H1 (cell line): ENCODE data around the gene HSD17B4. TPM values are rescaled to one million over a fixed set of nuclear protein-coding genes. Genes with fewer than 3 reads are reported as not detected.
A peak's percentile ranks its signal among the peaks of the same experiment; 100 is the strongest.

ENCODE experiments used
- CTCF ChIA-PET: fragments of 300-600 bp; sonication (Branson Sonifier 250); formaldehyde crosslinking; loops from one replicate; lab custom pipeline; 2021; ENCODE audit not compliant: partially characterized antibody; lab: Charles Lee
- POLR2A ChIA-PET: fragments of 300-600 bp; sonication (Branson Sonifier 250); formaldehyde crosslinking; loops from one replicate; lab custom pipeline; 2021; ENCODE audit warnings: inconsistent platforms; ENCODE audit not compliant: partially characterized antibody; lab: Charles Lee
- DNase-seq, 2 experiments: peaks; one replicate each; pipeline versions ENCODE4 v3.0.0 to v3.0.0-alpha.2; 2010 to 2022; ENCODE audit warnings: low spot score in 2 of 2, low read depth in 1 of 2, mixed read lengths in 1 of 2
- FAIRE-seq: peaks from 2 replicates; lab custom pipeline; 2011; peaks lifted over from hg19 to GRCh38; lab: Jason Lieb, UNC
- H2AFZ ChIP-seq: 2 replicates; pipeline ENCODE4 v1.8.1; 2012; ENCODE audit warnings: low read length, inconsistent platforms
- H2AK5ac ChIP-seq: 2 replicates; pipeline ENCODE4 v1.6.1; 2013; ENCODE audit warnings: low read depth, low read length
- H2BK120ac ChIP-seq: replicated peaks from 2 replicates; pipeline ENCODE3; 2013; ENCODE audit warnings: low read depth, low read length, inconsistent platforms
- H2BK12ac ChIP-seq: 2 replicates; pipeline ENCODE4 v1.6.1; 2013; ENCODE audit warnings: low read depth, low read length
- H2BK15ac ChIP-seq: 2 replicates; pipeline ENCODE4 v1.6.1; 2013; ENCODE audit warnings: low read length
- H2BK20ac ChIP-seq: 2 replicates; pipeline ENCODE4 v1.6.1; 2013; ENCODE audit warnings: low read length
- H2BK5ac ChIP-seq: 2 replicates; pipeline ENCODE4 v1.6.1; 2013; ENCODE audit warnings: low read depth, low read length
- H3K14ac ChIP-seq: 2 replicates; pipeline ENCODE4 v1.6.1; 2013; ENCODE audit warnings: inconsistent platforms; ENCODE audit not compliant: insufficient read length
- H3K18ac ChIP-seq: 2 replicates; pipeline ENCODE4 v1.6.1; 2013; ENCODE audit warnings: low read length; ENCODE audit errors: extremely low read depth
- H3K23ac ChIP-seq: 2 replicates; pipeline ENCODE4 v1.6.1; 2013; ENCODE audit warnings: inconsistent platforms; ENCODE audit not compliant: insufficient read length
- H3K23me2 ChIP-seq: 2 replicates; pipeline ENCODE4 v1.6.1; 2013; ENCODE audit warnings: low read depth, low read length
- H3K27ac ChIP-seq: 2 replicates; pipeline ENCODE4 v1.6.1; 2011; ENCODE audit warnings: low read depth, low read length, inconsistent platforms
- H3K27me3 ChIP-seq, 4 experiments: replicated peaks in 1 of 4; 1 replicate in 1 of 4; 2 replicates in 3 of 4; pipeline versions ENCODE4 v1.6.1 to v1.8.1; 2011 to 2013; ENCODE audit warnings: low read length in 3 of 4, mild to moderate bottlenecking in 3 of 4, inconsistent platforms in 2 of 4, mixed read lengths in 2 of 4, moderate library complexity in 1 of 4; ENCODE audit not compliant: control insufficient read depth in 3 of 4, insufficient read depth in 3 of 4; ENCODE audit errors: extremely low read depth in 1 of 4
- H3K36me3 ChIP-seq, 4 experiments: 2 replicates each; pipeline versions ENCODE4 v1.6.1 to v1.8.1; 2011 to 2013; ENCODE audit warnings: mild to moderate bottlenecking in 4 of 4, low read length in 3 of 4, moderate library complexity in 2 of 4, control low read depth in 1 of 4, inconsistent platforms in 1 of 4; ENCODE audit not compliant: insufficient read depth in 4 of 4, control insufficient read depth in 2 of 4
- H3K4ac ChIP-seq: replicated peaks from 2 replicates; pipeline ENCODE3; 2013; ENCODE audit warnings: low read length, low read depth, mixed read lengths, inconsistent platforms; ENCODE audit not compliant: insufficient read length
- H3K4me1 ChIP-seq, 4 experiments: replicated peaks in 1 of 4; 1 replicate in 1 of 4; 2 replicates in 3 of 4; pipeline versions ENCODE4 v1.6.1 to v1.8.1; 2011 to 2013; ENCODE audit warnings: low read length in 3 of 4, inconsistent platforms in 2 of 4, mixed read lengths in 1 of 4; ENCODE audit not compliant: insufficient read depth in 4 of 4, control insufficient read depth in 3 of 4
- H3K4me2 ChIP-seq, 2 experiments: 2 replicates each; pipeline versions ENCODE4 v1.6.1 to v1.8.1; 2011 to 2013; ENCODE audit warnings: low read depth in 2 of 2, low read length in 2 of 2, control low read depth in 1 of 2, inconsistent platforms in 1 of 2, mild to moderate bottlenecking in 1 of 2; ENCODE audit not compliant: insufficient read depth in 1 of 2
- H3K4me3 ChIP-seq, 4 experiments: fragments of 200-600, 300-600 bp in 1 of 4; sonication (generic), shearing (Covaris generic), sonication (Bioruptor Twin) in 1 of 4; 2 replicates each; pipeline versions ENCODE4 v1.5.1 to v1.8.1; 2011 to 2016; ENCODE audit warnings: low read length in 4 of 4, low read depth in 3 of 4, control low read depth in 2 of 4, inconsistent platforms in 2 of 4, mild to moderate bottlenecking in 2 of 4, mixed read lengths in 1 of 4, moderate library complexity in 1 of 4; ENCODE audit not compliant: insufficient read depth in 2 of 4; ENCODE audit errors: extremely low read depth in 1 of 4
- H3K56ac ChIP-seq: replicated peaks from 2 replicates; pipeline ENCODE3; 2013; ENCODE audit warnings: low read depth, mild to moderate bottlenecking, mixed read lengths, low read length, inconsistent platforms; ENCODE audit not compliant: insufficient read length
- H3K79me1 ChIP-seq: 2 replicates; pipeline ENCODE4 v1.6.1; 2013; ENCODE audit warnings: low read depth, low read length, control low read depth
- H3K79me2 ChIP-seq, 2 experiments: 2 replicates each; pipeline versions ENCODE4 v1.6.1 to v1.8.1; 2012 to 2013; ENCODE audit warnings: low read length in 2 of 2, mild to moderate bottlenecking in 2 of 2, inconsistent platforms in 1 of 2; ENCODE audit not compliant: insufficient read depth in 2 of 2, control insufficient read depth in 1 of 2
- H3K9ac ChIP-seq, 4 experiments: replicated peaks in 1 of 4; 1 replicate in 1 of 4; 2 replicates in 3 of 4; pipeline versions ENCODE4 v1.6.1 to v1.8.1; 2011 to 2013; ENCODE audit warnings: low read depth in 3 of 4, low read length in 3 of 4, control low read depth in 2 of 4, mild to moderate bottlenecking in 2 of 4, moderate library complexity in 2 of 4, inconsistent platforms in 1 of 4; ENCODE audit errors: extremely low read depth in 1 of 4
- H3K9me3 ChIP-seq, 2 experiments: 2 replicates each; pipeline versions ENCODE4 v1.6.1 to v1.8.1; 2012 to 2013; ENCODE audit warnings: mild to moderate bottlenecking in 2 of 2, moderate library complexity in 2 of 2, control low read depth in 1 of 2, inconsistent platforms in 1 of 2, low read depth in 1 of 2, low read length in 1 of 2, mixed read lengths in 1 of 2; ENCODE audit not compliant: insufficient read depth in 2 of 2
- H4K20me1 ChIP-seq, 2 experiments: replicated peaks in 1 of 2; 2 replicates each; pipeline versions ENCODE3 to v1.8.1; 2011 to 2013; ENCODE audit warnings: inconsistent platforms in 2 of 2, low read length in 2 of 2, mild to moderate bottlenecking in 1 of 2; ENCODE audit not compliant: insufficient read depth in 2 of 2, control insufficient read depth in 1 of 2
- H4K5ac ChIP-seq: 2 replicates; pipeline ENCODE4 v1.6.1; 2013; ENCODE audit warnings: low read length, low read depth, mixed read lengths, inconsistent platforms; ENCODE audit not compliant: insufficient read length
- H4K8ac ChIP-seq: 2 replicates; pipeline ENCODE4 v1.8.0; 2013; ENCODE audit warnings: mild to moderate bottlenecking, moderate library complexity, low read length, inconsistent platforms; ENCODE audit not compliant: insufficient read depth; ENCODE audit errors: extremely low read depth
- H4K91ac ChIP-seq: replicated peaks from 2 replicates; pipeline ENCODE3; 2013; ENCODE audit warnings: low read length, mixed read lengths, inconsistent platforms; ENCODE audit not compliant: insufficient read length
- CBX5 ChIP-seq: fragments of 300-800, 300-1000 bp; sonication (generic); IDR thresholded peaks from 2 replicates; pipeline ENCODE4 v1.7.1; 2016; ENCODE audit warnings: antibody characterized with exemption, low read length, low read depth
- EGR1 ChIP-seq: IDR thresholded peaks from 2 replicates; pipeline ENCODE4 v1.6.1; 2011; ENCODE audit warnings: low read depth, low read length, borderline replicate concordance
- MAX ChIP-seq: IDR thresholded peaks from 2 replicates; pipeline ENCODE4 v1.6.1; 2012; ENCODE audit warnings: inconsistent platforms
- SAP30 ChIP-seq: fragments of 300-600 bp; sonication (generic); IDR thresholded peaks from 2 replicates; pipeline ENCODE4 v1.7.1; 2012; ENCODE audit warnings: low read length, moderate library complexity, mild to moderate bottlenecking, inconsistent platforms; ENCODE audit not compliant: insufficient read depth, insufficient replicate concordance
- TBP ChIP-seq: IDR thresholded peaks from 2 replicates; pipeline ENCODE4 v1.6.1; 2011; ENCODE audit warnings: low read depth, low read length, improper control_type of control experiment
- TEAD4 ChIP-seq: IDR thresholded peaks from 2 replicates; pipeline ENCODE4 v1.6.1; 2012; ENCODE audit warnings: low read depth, low read length, inconsistent platforms, mixed read lengths
- WGBS, 2 experiments: shearing (Covaris generic) in 1 of 2; methylation state at CpG; one replicate each; pipeline versions ENCODE4 v1.1.6 to v1.1.7; 2013 to 2015; ENCODE audit warnings: low lambda C conversion rate in 2 of 2, mixed read lengths in 2 of 2, inconsistent platforms in 1 of 2, low coverage in 1 of 2, missing lambda C conversion rate in 1 of 2; ENCODE audit not compliant: insufficient replicate concordance in 2 of 2, insufficient coverage in 1 of 2, insufficient read length in 1 of 2; ENCODE audit errors: extremely low coverage in 1 of 2, missing lambda C conversion rate in 1 of 2; 5-methylcytosine and 5-hydroxymethylcytosine counted together
- polyA plus RNA-seq, 7 experiments: library from polyadenylated mRNA; depleted of rRNA in 3 of 7; stranded (reverse) in 5 of 7; unstranded in 2 of 7; fragments of >200 nt in 5 of 7; fragments of 200-250 nt in 2 of 7; gene quantifications; 1 replicate in 5 of 7; 2 replicates in 1 of 7; 4 replicates in 1 of 7; pipeline versions ENCODE4 v1.2.1 to v1.2.3, GENCODE V29; 2011 to 2013; ENCODE audit warnings: missing spikeins in 2 of 7, mixed read lengths in 2 of 7
- total RNA-seq: library from RNA; stranded (reverse); fragmentation: NEBNext Ultra II Directional; extraction: Animal tissue kit (Norgen Biotek cat#: 25700); gene quantifications from 2 replicates; pipeline ENCODE4 v1.2.1, GENCODE V29; 2021

HSD17B4 gene
- total and polyA plus RNA-seq, 2 of the 8 experiments (the other 6 are each of a cell fraction or from before 2014, with no cell fraction given) = 305 to 369 TPM

GRCh38 chr5:119445544-119445943, 6.8 kb upstream of the HSD17B4 start:
- no peak overlapping the region for H2AFZ ChIP-seq
- H3K18ac ChIP-seq = no peak overlapping the region
- no peak overlapping the region for H4K91ac ChIP-seq
- H2BK5ac ChIP-seq = no peak overlapping the region
- H2BK120ac ChIP-seq = no peak overlapping the region
- 0 out of 2 replicates have a peak overlapping the region, but pooled peaks have one; percentile 81 for H4K8ac ChIP-seq
- H4K20me1 ChIP-seq = no peaks in the 10 kb centered on the region
- H3K27ac ChIP-seq = no peak overlapping the region
- DNase-seq (peak in 1 of 2 experiments; percentile 72), FAIRE-seq (no peak)
- no peaks in the 10 kb centered on the region for H3K23me2 ChIP-seq
- no peaks in the 10 kb centered on the region; a peak in 2 of 7 replicates for H3K4me1 ChIP-seq
- no peak overlapping the region for H3K56ac ChIP-seq
- no peak overlapping the region for H3K9ac ChIP-seq
- CTCF ChIA-PET = interaction anchor here (0.7 to 4.2 kb wide), 2 partner anchors 11 to 16 kb away, joined by 3 to 13 read pairs; no protein-coding TSS in a partner anchor
- WGBS, 2 experiments = 60% methylated on average over 13 of the region's 13 CpGs; no CpG with 5 or more reads in 1 of the 2 experiments
- POLR2A ChIA-PET = no interaction called here
- TF ChIP-seq TBP (peak; percentile 37; the same call in 1 of the 2 replicates), TEAD4 (peak; percentile 65; the same call in 1 of the 2 replicates), MAX (0 out of 2 replicates have a peak, but pooled peaks have one; percentile 12), EGR1 (peak; percentile 57; the same call in 1 of the 2 replicates), SAP30 (no peak), CBX5 (no peak)
- H3K4ac ChIP-seq = no peak overlapping the region
- no peaks in the 10 kb centered on the region for H3K79me2 ChIP-seq
- H2AK5ac ChIP-seq = no peak overlapping the region
- no peak overlapping the region for H3K4me2 ChIP-seq
- H3K79me1 ChIP-seq = no peaks in the 10 kb centered on the region
- peaks cover 7 to 8% of the 10 kb centered on the region in 2 experiments for H3K9me3 ChIP-seq
- no peaks in the 10 kb centered on the region for H3K36me3 ChIP-seq
- no peak overlapping the region for H4K5ac ChIP-seq
- no peaks in the 10 kb centered on the region; a peak in 1 of 7 replicates for H3K27me3 ChIP-seq
- no peak overlapping the region for H2BK15ac ChIP-seq
- no peak overlapping the region; a peak in 1 of 8 replicates for H3K4me3 ChIP-seq
- H2BK20ac ChIP-seq = no peak overlapping the region
- H2BK12ac ChIP-seq = no peak overlapping the region
- H3K23ac ChIP-seq = no peak overlapping the region
- no peak overlapping the region for H3K14ac ChIP-seq
